ENCODE results near the gene STIP1.

Gene STIP1

GRCh38 chr11:64208086-64208795, 22.3 kb downstream of the STIP1 start:
- ChIA-PET CTCF (interaction anchor here (1.1 to 11.7 kb wide), 9 partner anchors 8 to 123 kb away, joined by 3 to 305 read pairs (median 56); partner anchors contain the start of genes CATSPERZ, ESRRA, NUDT22 and PLCB3), POLR2A (interaction anchor here (0.6 to 1.8 kb wide), 5 partner anchors 18 to 61 kb away, joined by 3 to 6 read pairs (median 3); no protein-coding TSS in a partner anchor)
- no peak for DNase-seq (ENCODE audit: low read depth, low spot score)
- no peak overlapping the region for H3K4me3 ChIP-seq (ENCODE audit: low read depth, low read length)
- TF ChIP-seq, protein P1, sequence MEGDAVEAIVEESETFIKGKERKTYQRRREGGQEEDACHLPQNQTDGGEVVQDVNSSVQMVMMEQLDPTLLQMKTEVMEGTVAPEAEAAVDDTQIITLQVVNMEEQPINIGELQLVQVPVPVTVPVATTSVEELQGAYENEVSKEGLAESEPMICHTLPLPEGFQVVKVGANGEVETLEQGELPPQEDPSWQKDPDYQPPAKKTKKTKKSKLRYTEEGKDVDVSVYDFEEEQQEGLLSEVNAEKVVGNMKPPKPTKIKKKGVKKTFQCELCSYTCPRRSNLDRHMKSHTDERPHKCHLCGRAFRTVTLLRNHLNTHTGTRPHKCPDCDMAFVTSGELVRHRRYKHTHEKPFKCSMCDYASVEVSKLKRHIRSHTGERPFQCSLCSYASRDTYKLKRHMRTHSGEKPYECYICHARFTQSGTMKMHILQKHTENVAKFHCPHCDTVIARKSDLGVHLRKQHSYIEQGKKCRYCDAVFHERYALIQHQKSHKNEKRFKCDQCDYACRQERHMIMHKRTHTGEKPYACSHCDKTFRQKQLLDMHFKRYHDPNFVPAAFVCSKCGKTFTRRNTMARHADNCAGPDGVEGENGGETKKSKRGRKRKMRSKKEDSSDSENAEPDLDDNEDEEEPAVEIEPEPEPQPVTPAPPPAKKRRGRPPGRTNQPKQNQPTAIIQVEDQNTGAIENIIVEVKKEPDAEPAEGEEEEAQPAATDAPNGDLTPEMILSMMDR (IDR thresholded peaks at IDR 0.05; ENCODE audit: insufficient read depth, low read length, missing control alignments): no peak

GRCh38 chr11:64208796-64209562, 23.0 kb downstream of the STIP1 start:
- POLR2A ChIA-PET: no interaction called here
- CTCF ChIA-PET: interaction anchor here (1.1 to 11.7 kb wide), 7 partner anchors 7 to 94 kb away, joined by 3 to 305 read pairs (median 86); partner anchors contain the start of genes CATSPERZ, ESRRA, NUDT22 and PLCB3
- no peak for DNase-seq (ENCODE audit: low read depth, low spot score)
- TF ChIP-seq, protein P1 (IDR thresholded peaks at IDR 0.05; ENCODE audit: insufficient read depth, low read length, missing control alignments): no peak
- H3K4me3 ChIP-seq (ENCODE audit: low read depth, low read length): no peak overlapping the region

DNA sequence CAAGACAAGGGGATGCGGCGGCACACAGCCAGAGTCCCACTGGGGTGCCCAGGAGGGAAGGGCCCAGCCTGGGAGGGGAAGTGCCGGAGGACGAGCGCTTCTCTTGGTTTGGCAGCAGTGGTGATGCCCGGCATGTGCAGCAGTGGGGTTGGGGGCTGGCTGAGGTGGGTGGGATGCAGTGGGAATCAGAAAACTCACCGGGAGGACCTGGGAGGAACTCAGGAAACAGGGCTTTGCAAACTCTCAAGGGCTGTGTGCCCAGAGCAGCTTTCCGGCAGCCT, 23.5 kb downstream of the STIP1 start:
- no peak for DNase-seq (ENCODE audit: low read depth, low spot score)
- TF ChIP-seq, protein P1 (IDR thresholded peaks at IDR 0.05; ENCODE audit: insufficient read depth, low read length, missing control alignments): no peak
- ChIA-PET POLR2A (no interaction called here), CTCF (interaction anchor here (7.9 to 11.7 kb wide), 3 partner anchors 15 to 93 kb away, joined by 56 to 305 read pairs (median 121); partner anchors contain the start of genes CATSPERZ, ESRRA, NUDT22 and STIP1)
- no peak overlapping the region for H3K4me3 ChIP-seq (ENCODE audit: low read depth, low read length)

DNA sequence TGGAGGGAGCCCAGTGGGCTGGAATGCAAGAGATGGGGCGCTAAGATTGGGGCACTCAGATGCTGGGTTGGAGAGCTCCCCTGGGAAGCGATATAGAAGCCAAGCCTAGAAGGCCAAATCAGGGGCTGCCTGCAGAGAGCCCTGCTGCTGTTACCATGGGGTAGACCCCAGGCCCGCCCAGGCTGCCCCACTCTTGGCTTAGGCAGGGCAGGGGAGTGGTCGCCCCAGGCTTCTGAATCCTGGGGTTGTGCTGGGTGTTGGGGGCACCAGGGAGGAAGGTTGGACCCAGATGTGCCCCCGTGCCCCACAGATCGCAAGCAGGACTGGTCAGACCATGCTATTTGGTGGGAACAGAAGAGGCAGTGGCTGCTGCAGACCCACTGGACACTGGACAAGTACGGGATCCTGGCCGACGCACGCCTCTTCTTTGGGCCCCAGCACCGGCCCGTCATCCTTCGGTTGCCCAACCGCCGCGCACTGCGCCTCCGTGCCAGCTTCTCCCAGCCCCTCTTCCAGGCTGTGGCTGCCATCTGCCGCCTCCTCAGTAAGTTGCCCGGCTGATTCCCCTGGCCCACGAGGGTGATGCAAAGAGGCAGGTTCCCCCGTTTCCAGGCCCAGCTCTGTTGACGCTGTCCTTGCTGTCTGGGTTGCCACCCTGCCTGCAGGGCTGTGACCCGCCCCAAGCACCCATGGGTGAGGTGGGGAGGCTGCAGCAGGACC, 24.5 kb downstream of the STIP1 start:
- TF ChIP-seq, protein P1 (IDR thresholded peaks at IDR 0.05; ENCODE audit: insufficient read depth, low read length, missing control alignments): no peak
- DNase-seq (ENCODE audit: low read depth, low spot score): no peak
- ChIA-PET CTCF (interaction anchor here (1.6 to 11.7 kb wide), 4 partner anchors 14 to 92 kb away, joined by 4 to 305 read pairs (median 88); partner anchors contain the start of genes CATSPERZ, ESRRA, NUDT22 and STIP1), POLR2A (no interaction called here)
- H3K4me3 ChIP-seq (ENCODE audit: low read depth, low read length): no peak overlapping the region

DNA sequence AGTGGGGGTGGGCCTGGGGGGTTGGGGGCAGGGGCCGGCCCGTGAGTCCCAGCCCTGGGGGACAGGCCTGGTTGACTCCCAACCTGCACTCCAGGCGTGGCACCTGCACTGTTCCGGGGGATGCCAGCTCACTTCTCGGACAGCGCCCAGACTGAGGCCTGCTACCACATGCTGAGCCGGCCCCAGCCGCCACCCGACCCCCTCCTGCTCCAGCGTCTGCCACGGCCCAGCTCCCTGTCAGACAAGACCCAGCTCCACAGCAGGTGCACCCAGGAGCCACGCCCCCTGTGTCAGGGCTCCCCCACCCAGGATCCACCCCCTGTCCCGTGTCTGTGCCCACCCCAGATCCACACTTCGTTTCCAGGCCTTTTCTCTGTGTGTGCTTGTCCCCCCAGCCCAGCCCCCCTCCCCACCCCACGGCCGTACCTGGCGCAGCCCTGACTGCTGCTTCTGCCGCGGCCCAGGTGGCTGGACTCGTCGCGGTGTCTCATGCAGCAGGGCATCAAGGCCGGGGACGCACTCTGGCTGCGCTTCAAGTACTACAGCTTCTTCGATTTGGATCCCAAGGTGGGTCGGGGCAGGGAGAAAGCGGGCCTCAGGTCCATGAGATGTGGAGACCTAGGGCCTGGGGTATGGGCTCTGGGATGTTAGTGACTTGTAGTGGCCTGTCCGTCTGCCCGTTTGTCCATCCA, 25.4 kb downstream of the STIP1 start:
- no peak overlapping the region for H3K4me3 ChIP-seq (ENCODE audit: low read depth, low read length)
- POLR2A ChIA-PET: interaction anchor here (0.6 kb wide), 1 partner anchor 31 kb away, joined by 3 read pairs; no protein-coding TSS in a partner anchor

More for the DNA sequence above, 25.4 kb downstream of the STIP1 start:
- TF ChIP-seq, protein P1 (IDR thresholded peaks at IDR 0.05; ENCODE audit: insufficient read depth, low read length, missing control alignments): no peak
- CTCF ChIA-PET: interaction anchor here (1.3 to 11.7 kb wide), 5 partner anchors 13 to 91 kb away, joined by 3 to 305 read pairs (median 56); partner anchors contain the start of genes CATSPERZ, ESRRA, NUDT22 and STIP1
- DNase-seq (ENCODE audit: low read depth, low spot score): no peak

All from AG04449 (cell line).